NT2/D1 (cell line): ENCODE measurements around the gene ADSL.

ENCODE experiments used
- DNase-seq: peaks from one replicate; pipeline ENCODE4 v3.0.0-alpha.2; 2011; ENCODE audit warnings: low read depth, low spot score
- H3K27me3 ChIP-seq: 2 replicates; pipeline ENCODE4 v1.6.0; 2011; ENCODE audit warnings: mild to moderate bottlenecking; ENCODE audit not compliant: insufficient read length, insufficient read depth
- H3K36me3 ChIP-seq: 2 replicates; pipeline ENCODE4 v1.6.1; 2011; ENCODE audit warnings: mild to moderate bottlenecking, low read length, mixed read lengths; ENCODE audit not compliant: insufficient read depth, insufficient read length
- H3K4me1 ChIP-seq: 2 replicates; pipeline ENCODE4 v1.5.1; 2011; ENCODE audit not compliant: insufficient read depth, insufficient read length
- H3K4me3 ChIP-seq: 2 replicates; pipeline ENCODE4 v1.5.1; 2011; ENCODE audit warnings: low read depth; ENCODE audit not compliant: insufficient read length
- H3K9ac ChIP-seq: 2 replicates; pipeline ENCODE4 v1.6.0; 2011; ENCODE audit warnings: low read depth; ENCODE audit not compliant: insufficient read length
- H3K9me3 ChIP-seq: 2 replicates; pipeline ENCODE4 v1.5.1; 2011; ENCODE audit warnings: mild to moderate bottlenecking, low read length; ENCODE audit not compliant: insufficient read depth
- SUZ12 ChIP-seq: IDR thresholded peaks from 2 replicates; pipeline ENCODE4 v1.6.1; 2011; ENCODE audit not compliant: insufficient read length, insufficient read depth; ENCODE audit errors: extremely low read depth
- YY1 ChIP-seq: IDR thresholded peaks from 2 replicates; pipeline ENCODE4 v1.6.1; 2011; ENCODE audit not compliant: insufficient read length, insufficient read depth
- ZNF274 ChIP-seq: IDR thresholded peaks from 2 replicates; pipeline ENCODE4 v1.6.1; 2011; ENCODE audit warnings: mild to moderate bottlenecking, low read depth, low read length

ADSL gene

DNA sequence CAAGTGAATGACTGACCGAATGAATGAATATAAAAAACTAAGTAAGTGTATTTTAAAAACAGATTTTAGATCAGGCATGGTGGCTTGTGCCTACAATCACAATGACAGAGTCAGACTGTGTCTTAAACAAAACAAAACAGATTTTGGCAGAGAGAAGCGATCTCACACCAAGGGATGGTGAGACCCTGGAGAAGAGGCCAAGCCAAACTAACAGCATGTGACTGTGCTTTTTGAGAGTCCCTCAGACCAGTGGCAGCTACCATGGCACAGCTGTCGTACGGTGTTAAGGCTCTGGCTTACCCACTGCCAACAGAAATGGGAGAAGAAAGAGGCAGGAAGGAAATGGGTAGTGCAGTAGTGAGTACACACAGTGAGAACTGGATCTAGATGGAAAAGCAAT, 84.7 kb downstream of the ADSL start:
- Histone ChIP-seq H3K9me3 (no peaks in the 10 kb centered on the region), H3K9ac (no peak overlapping the region), H3K4me3 (no peak overlapping the region), H3K36me3 (peaks cover 65% of the 10 kb centered on the region), H3K4me1 (no peaks in the 10 kb centered on the region), H3K27me3 (no peaks in the 10 kb centered on the region)
- no peak for DNase-seq
- no peak for TF ChIP-seq YY1
- TF ChIP-seq ZNF274: no peak
- TF ChIP-seq SUZ12: no peak

DNA sequence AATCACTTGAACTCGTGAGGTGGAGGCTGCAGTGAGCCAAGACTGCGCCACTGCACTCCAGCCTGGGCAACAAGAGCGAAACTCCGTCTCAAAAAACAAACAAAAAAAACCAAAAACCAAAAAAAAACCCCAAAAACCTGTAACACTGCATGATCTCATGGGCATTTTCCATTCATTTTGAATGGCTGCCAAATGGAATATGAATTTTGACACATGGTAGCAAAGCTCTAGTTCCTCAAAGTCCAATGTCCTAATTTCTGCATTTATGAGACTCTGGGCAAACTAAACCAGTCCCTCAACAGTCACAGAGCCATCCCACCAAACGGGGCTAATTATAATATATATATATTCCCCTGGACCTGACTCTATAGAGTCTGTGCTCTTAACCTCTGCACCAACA, 85.9 kb downstream of the ADSL start:
- Histone ChIP-seq H3K4me3 (no peak overlapping the region), H3K4me1 (no peaks in the 10 kb centered on the region), H3K9ac (no peak overlapping the region), H3K9me3 (no peaks in the 10 kb centered on the region), H3K36me3 (peaks cover 54% of the 10 kb centered on the region), H3K27me3 (no peaks in the 10 kb centered on the region)
- no peak for TF ChIP-seq YY1
- no peak for TF ChIP-seq SUZ12
- no peak for TF ChIP-seq ZNF274
- DNase-seq: no peak

DNA sequence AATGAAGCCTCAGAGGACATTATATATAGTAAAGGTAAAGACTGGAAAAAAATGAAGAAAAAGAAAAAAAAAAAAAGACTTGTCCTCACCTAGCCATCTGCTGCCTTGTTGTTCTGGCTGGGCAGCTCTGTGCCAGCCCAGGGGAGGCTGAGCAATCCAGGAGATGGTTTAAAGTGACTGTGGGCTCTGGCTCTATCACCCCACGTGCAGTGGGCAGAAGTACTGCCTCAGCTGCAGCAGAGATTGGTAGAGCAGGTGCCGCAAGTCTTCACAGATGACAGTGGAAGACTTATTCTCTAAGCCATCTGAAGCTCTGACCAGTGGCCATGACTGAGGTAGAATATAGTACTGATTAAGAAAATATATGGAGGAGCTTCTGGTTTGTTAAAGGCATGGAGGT, 86.3 kb downstream of the ADSL start:
- Histone ChIP-seq H3K9ac (no peak overlapping the region), H3K4me1 (no peaks in the 10 kb centered on the region), H3K27me3 (no peaks in the 10 kb centered on the region), H3K9me3 (no peaks in the 10 kb centered on the region), H3K36me3 (peaks cover 49% of the 10 kb centered on the region), H3K4me3 (no peak overlapping the region)
- DNase-seq: no peak
- TF ChIP-seq ZNF274: no peak
- no peak for TF ChIP-seq YY1
- no peak for TF ChIP-seq SUZ12

DNA sequence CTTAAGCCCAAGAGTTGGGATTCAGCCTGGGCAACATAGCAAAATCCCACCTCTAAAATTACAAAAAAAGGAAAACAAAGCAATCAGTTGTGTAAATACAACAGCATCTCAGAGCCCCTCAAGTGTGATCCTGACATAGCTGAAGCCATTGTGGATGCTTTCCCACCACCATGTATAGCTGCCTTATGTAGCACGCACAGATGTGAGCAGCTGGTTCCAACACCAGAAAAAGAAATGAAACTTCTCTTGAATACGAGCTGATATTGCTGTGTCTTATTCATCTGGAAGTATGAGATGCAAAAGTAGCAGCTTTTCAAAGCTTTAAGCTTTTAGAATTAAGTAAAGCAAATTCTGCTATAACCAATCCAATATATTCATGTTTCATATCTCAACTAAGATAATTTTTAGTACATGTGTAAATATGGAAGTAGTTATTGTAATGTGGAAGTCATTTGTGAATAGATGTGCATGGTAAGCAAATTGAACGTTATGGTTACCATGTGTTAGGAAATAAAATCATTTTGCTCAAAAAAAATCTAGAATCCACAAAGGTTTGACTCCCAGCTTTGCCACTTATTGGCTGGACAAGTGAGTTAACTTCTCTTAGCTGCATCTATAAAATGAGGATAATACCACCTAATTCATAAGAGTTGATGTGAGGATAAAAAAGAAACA, 87.3 kb downstream of the ADSL start:
- Histone ChIP-seq H3K27me3 (no peaks in the 10 kb centered on the region), H3K9me3 (no peaks in the 10 kb centered on the region), H3K36me3 (peaks cover 40% of the 10 kb centered on the region), H3K4me1 (no peaks in the 10 kb centered on the region), H3K9ac (no peak overlapping the region), H3K4me3 (no peak overlapping the region)
- no peak for TF ChIP-seq SUZ12
- TF ChIP-seq ZNF274: no peak
- no peak for TF ChIP-seq YY1
- no peak for DNase-seq

- no peaks in the 10 kb centered on the region for H3K9me3 ChIP-seq
- peaks cover 35% of the 10 kb centered on the region for H3K36me3 ChIP-seq
- no peaks in the 10 kb centered on the region for H3K4me1 ChIP-seq
- TF ChIP-seq SUZ12 (no peak), ZNF274 (no peak), YY1 (no peak)
- DNase-seq: no peak
- no peak overlapping the region for H3K4me3 ChIP-seq
- H3K9ac ChIP-seq: no peak overlapping the region
- no peaks in the 10 kb centered on the region for H3K27me3 ChIP-seq
Measured at GRCh38 chr22:40434106-40434505, 87.8 kb downstream of the ADSL start.

DNA sequence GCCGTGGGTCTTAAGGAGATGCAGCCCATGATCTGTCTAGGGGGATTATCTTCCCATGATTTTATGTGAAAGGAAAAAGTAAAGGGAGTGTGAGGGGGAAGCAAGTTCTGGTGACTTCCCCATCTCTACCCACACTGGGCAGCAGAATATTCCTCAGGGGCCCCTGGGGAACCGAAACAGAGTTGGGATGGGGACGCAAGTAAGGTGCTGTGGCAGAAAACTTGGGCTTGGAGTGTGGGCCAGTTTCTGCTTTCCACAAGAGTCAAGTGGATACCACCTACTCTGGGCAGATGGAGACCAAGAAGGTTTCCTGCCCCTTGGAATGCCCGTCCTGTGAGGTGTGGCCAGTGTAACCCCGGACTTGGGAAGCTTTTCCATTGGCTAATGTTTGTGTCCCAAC, 88.4 kb downstream of the ADSL start:
- no peak for TF ChIP-seq ZNF274
- no peak for TF ChIP-seq SUZ12
- TF ChIP-seq YY1: no peak
- Histone ChIP-seq H3K4me1 (no peaks in the 10 kb centered on the region), H3K9ac (no peak overlapping the region), H3K36me3 (peaks cover 29% of the 10 kb centered on the region), H3K9me3 (no peaks in the 10 kb centered on the region), H3K27me3 (no peaks in the 10 kb centered on the region), H3K4me3 (no peak overlapping the region)
- no peak for DNase-seq

GRCh38 chr22:40436505-40437431, 90.5 kb downstream of the ADSL start:
- H3K36me3 ChIP-seq: peaks cover 20% of the 10 kb centered on the region
- TF ChIP-seq YY1: no peak
- TF ChIP-seq SUZ12: no peak
- no peak for TF ChIP-seq ZNF274
- H3K9ac ChIP-seq: peak overlapping the region; percentile 42
- H3K4me1 ChIP-seq: no peaks in the 10 kb centered on the region
- no peaks in the 10 kb centered on the region for H3K27me3 ChIP-seq
- DNase-seq: peak; percentile 36
- H3K4me3 ChIP-seq: no peak overlapping the region
- no peaks in the 10 kb centered on the region for H3K9me3 ChIP-seq
